Measurements from ENCODE around the gene TP63. TPM values are rescaled to one million over a fixed set of nuclear protein-coding genes. Genes with fewer than 3 reads are reported as not detected.
A peak's percentile ranks its signal among the peaks of the same experiment; 100 is the strongest.

TP63 gene
- total RNA-seq, 1 donor from 2014 or later: 0.13 TPM

- TF ChIP-seq CTCF (IDR thresholded peaks at IDR 0.05; ENCODE audit: insufficient read depth, low read length, poor library complexity, severe bottlenecking): no peak
- Histone ChIP-seq H3K36me3 (ENCODE audit: control insufficient read depth, insufficient read depth, low read length) (no peaks in the 10 kb centered on the region), H3K4me3 (ENCODE audit: low read depth, low read length) (no peak overlapping the region), H3K27me3 (ENCODE audit: control insufficient read depth, insufficient read depth, low read length) (no peaks in the 10 kb centered on the region)
- no peak for DNase-seq (ENCODE audit: low read depth)
These were observed 278.4 kb downstream of the TP63 start for GRCh38 chr3:189909573-189909972.

GRCh38 chr3:189911001-189911400, 279.8 kb downstream of the TP63 start:
- TF ChIP-seq CTCF (IDR thresholded peaks at IDR 0.05; ENCODE audit: insufficient read depth, low read length, poor library complexity, severe bottlenecking): no peak
- no peak for DNase-seq (ENCODE audit: low read depth)
- Histone ChIP-seq H3K4me3 (ENCODE audit: low read depth, low read length) (no peak overlapping the region), H3K36me3 (ENCODE audit: control insufficient read depth, insufficient read depth, low read length) (no peaks in the 10 kb centered on the region), H3K27me3 (ENCODE audit: control insufficient read depth, insufficient read depth, low read length) (no peaks in the 10 kb centered on the region)

GRCh38 chr3:189914799-189915198, 283.6 kb downstream of the TP63 start:
- Histone ChIP-seq H3K36me3 (ENCODE audit: control insufficient read depth, insufficient read depth, low read length) (no peaks in the 10 kb centered on the region), H3K27me3 (ENCODE audit: control insufficient read depth, insufficient read depth, low read length) (no peaks in the 10 kb centered on the region), H3K4me3 (ENCODE audit: low read depth, low read length) (no peak overlapping the region)
- TF ChIP-seq CTCF (IDR thresholded peaks at IDR 0.05; ENCODE audit: insufficient read depth, low read length, poor library complexity, severe bottlenecking): no peak
- DNase-seq (ENCODE audit: low read depth): peak; percentile 92

GRCh38 chr3:189921770-189922169, 290.6 kb downstream of the TP63 start:
- Histone ChIP-seq H3K36me3 (ENCODE audit: control insufficient read depth, insufficient read depth, low read length) (no peaks in the 10 kb centered on the region), H3K27me3 (ENCODE audit: control insufficient read depth, insufficient read depth, low read length) (no peaks in the 10 kb centered on the region), H3K4me3 (ENCODE audit: low read depth, low read length) (no peak overlapping the region)
- TF ChIP-seq CTCF (IDR thresholded peaks at IDR 0.05; ENCODE audit: insufficient read depth, low read length, poor library complexity, severe bottlenecking): no peak
- no peak for DNase-seq (ENCODE audit: low read depth)

- no peak overlapping the region for H3K4me3 ChIP-seq (ENCODE audit: low read depth, low read length)
- DNase-seq (ENCODE audit: low read depth): no peak
- H3K27me3 ChIP-seq (ENCODE audit: control insufficient read depth, insufficient read depth, low read length): no peaks in the 10 kb centered on the region
- no peak for TF ChIP-seq CTCF (IDR thresholded peaks at IDR 0.05; ENCODE audit: insufficient read depth, low read length, poor library complexity, severe bottlenecking)
- no peaks in the 10 kb centered on the region for H3K36me3 ChIP-seq (ENCODE audit: control insufficient read depth, insufficient read depth, low read length)
These were observed 297.0 kb downstream of the TP63 start for GRCh38 chr3:189927975-189928895.

All from kidney epithelial cell (primary cell).